Ureter (tissue), 1 donor: ENCODE results near the gene BICD2. TPM values are rescaled to one million over a fixed set of nuclear protein-coding genes. Genes with fewer than 3 reads are reported as not detected.

Source experiments
- DNase-seq: peaks from one replicate; pipeline ENCODE4 v3.0.0-alpha.2; 2020; ENCODE audit warnings: low spot score
- total RNA-seq: library from RNA; stranded (reverse); gene quantifications from one replicate; pipeline ENCODE4 v1.2.4, GENCODE V29; 2023
- donor health status: DM: yes; HTN: yes; CAD: no.

BICD2 gene
- total RNA-seq, 1 donor from 2014 or later, result 28.5 TPM

GRCh38 chr9:92747459-92748232, 17.0 kb downstream of the BICD2 start:
- DNase-seq, result no peak

GRCh38 chr9:92746567-92747458, 17.8 kb downstream of the BICD2 start:
- DNase-seq, result no peak

- no peak for DNase-seq
Measured at GRCh38 chr9:92745881-92746280, 18.8 kb downstream of the BICD2 start.

- DNase-seq, result no peak
Measured at GRCh38 chr9:92745331-92745730, 19.3 kb downstream of the BICD2 start.

GRCh38 chr9:92740969-92741368, 23.7 kb downstream of the BICD2 start:
- no peak for DNase-seq

GRCh38 chr9:92740446-92740961, 24.1 kb downstream of the BICD2 start:
- no peak for DNase-seq

- DNase-seq, result no peak
Measured at GRCh38 chr9:92740009-92740408, 24.6 kb downstream of the BICD2 start.

GRCh38 chr9:92739346-92739970, 25.2 kb downstream of the BICD2 start:
- DNase-seq, result no peak

- DNase-seq, result no peak
Measured at GRCh38 chr9:92738661-92739081, 26.0 kb downstream of the BICD2 start.

- no peak for DNase-seq
Measured at GRCh38 chr9:92737611-92738299, 26.9 kb downstream of the BICD2 start.

GRCh38 chr9:92737216-92737606, 27.4 kb downstream of the BICD2 start:
- DNase-seq, result no peak

GRCh38 chr9:92736563-92737215, 27.9 kb downstream of the BICD2 start:
- DNase-seq, result no peak

- no peak for DNase-seq
Measured at GRCh38 chr9:92735636-92736562, 28.7 kb downstream of the BICD2 start.

- DNase-seq, result no peak
Measured at GRCh38 chr9:92734931-92735635, 29.6 kb downstream of the BICD2 start.

GRCh38 chr9:92730897-92731296, 33.7 kb downstream of the BICD2 start:
- no peak for DNase-seq

GRCh38 chr9:92729735-92730155, 34.9 kb downstream of the BICD2 start:
- no peak for DNase-seq

GRCh38 chr9:92728831-92729734, 35.5 kb downstream of the BICD2 start:
- DNase-seq, result no peak
